ENCODE measurements around the gene ATP8B4.

Gene ATP8B4

DNA sequence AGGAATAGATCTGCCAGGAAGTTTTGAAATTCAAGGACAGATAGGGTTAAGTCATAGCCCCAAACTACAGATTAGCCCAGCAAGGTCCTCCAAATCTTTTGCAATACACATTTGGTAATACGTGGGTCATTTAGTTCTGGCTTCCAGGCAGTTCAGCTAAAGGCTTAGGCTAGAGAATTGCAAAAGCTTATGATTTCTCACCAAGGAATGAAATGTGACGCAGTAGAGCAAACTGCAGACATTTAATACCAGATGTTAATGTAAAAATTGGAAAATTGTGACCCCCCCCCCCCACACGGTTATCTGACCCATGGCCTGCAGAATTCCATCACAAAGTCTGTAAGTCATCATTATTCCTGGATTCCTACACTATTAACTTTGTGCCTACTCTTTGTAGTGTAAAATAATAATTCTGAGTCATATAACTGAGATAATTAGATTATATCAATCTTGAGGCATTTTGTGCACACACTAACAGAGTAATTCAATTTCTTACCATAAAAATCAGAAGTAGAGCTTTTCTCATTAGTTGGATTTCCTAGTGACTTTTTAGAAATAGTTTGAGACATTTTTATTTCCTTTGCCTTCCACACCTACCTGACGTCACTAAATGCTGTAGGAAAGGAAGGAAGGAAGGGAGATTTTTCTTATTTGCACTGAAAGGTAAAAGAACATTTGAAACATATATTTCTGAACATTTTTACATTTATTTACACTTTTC lies 263.0 kb downstream of the ATP8B4 start:
- POLR2A ChIA-PET: no interaction called here
- TF ChIP-seq PKNOX1 (IDR thresholded peaks at IDR 0.05) (no peak), L3MBTL2 (conservative IDR thresholded peaks at IDR 0.05) (no peak), HDGF (IDR thresholded peaks at IDR 0.05; ENCODE audit: borderline replicate concordance) (no peak), FOXA1 (IDR thresholded peaks at IDR 0.05) (no peak), FOXK2 (IDR thresholded peaks at IDR 0.05) (no peak), ELF4 (IDR thresholded peaks at IDR 0.05) (no peak), NFRKB (IDR thresholded peaks at IDR 0.05) (no peak), ZNF384 (IDR thresholded peaks at IDR 0.05) (no peak), ARNT (IDR thresholded peaks at IDR 0.05) (no peak), FOXM1 (IDR thresholded peaks at IDR 0.05; ENCODE audit: borderline replicate concordance) (no peak), CTBP1 (IDR thresholded peaks at IDR 0.05; ENCODE audit: borderline replicate concordance) (no peak), SUZ12 (IDR thresholded peaks at IDR 0.05) (no peak), TARDBP (IDR thresholded peaks at IDR 0.05) (no peak), BHLHE40 (IDR thresholded peaks at IDR 0.05; ENCODE audit: borderline replicate concordance) (no peak), SP1 (IDR thresholded peaks at IDR 0.05) (no peak)
- no peak for DNase-seq (ENCODE audit: extremely low spot score)
- CTCF ChIA-PET: no interaction called here

DNA sequence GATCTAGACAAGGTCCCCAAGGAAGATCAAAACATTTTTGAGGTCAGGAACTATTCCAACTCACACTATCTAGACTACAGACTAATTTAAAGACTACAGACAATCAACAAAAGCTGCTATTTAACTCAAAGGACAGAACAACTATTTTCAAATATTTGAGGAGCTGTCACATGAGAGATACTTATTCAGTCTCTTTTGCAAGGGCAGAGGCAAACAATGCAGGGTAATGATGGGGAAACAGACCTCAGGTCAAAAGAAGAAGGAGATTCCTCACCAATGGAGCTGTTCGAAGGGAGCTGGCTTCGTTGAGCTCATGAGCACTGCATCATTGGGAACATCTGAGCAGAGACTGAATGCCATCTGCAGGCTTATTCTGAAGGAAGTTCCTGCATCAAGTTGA lies 266.3 kb downstream of the ATP8B4 start:
- CTCF ChIA-PET: no interaction called here
- POLR2A ChIA-PET: no interaction called here
- TF ChIP-seq NFRKB (IDR thresholded peaks at IDR 0.05) (no peak), FOXK2 (IDR thresholded peaks at IDR 0.05) (no peak), ELF4 (IDR thresholded peaks at IDR 0.05) (no peak), FOXA1 (IDR thresholded peaks at IDR 0.05) (no peak), SUZ12 (IDR thresholded peaks at IDR 0.05) (no peak), LEF1 (IDR thresholded peaks at IDR 0.05; ENCODE audit: borderline replicate concordance) (no peak), PKNOX1 (IDR thresholded peaks at IDR 0.05) (no peak)
- no peak for DNase-seq (ENCODE audit: extremely low spot score)

DNA sequence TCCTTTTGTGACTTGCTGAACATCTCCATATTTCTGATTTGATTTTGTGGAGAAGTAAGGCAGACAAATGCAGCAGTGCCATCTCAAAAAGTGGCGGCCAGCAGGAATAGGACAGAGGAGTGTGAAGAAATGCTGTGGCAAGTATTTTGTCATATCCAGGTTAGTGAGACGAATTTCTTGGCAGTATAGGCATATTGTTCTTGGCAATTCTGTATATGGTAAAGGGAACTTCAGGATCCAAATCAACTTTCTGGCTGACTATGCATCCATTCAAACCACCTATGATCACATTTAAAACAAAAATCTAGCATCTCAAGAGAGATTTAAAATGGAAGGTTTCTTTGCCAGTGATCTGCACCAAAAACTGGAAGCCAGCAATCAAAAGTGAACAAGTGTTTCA lies 270.2 kb downstream of the ATP8B4 start:
- TF ChIP-seq LEF1 (IDR thresholded peaks at IDR 0.05; ENCODE audit: borderline replicate concordance): no peak
- TF ChIP-seq HDGF (IDR thresholded peaks at IDR 0.05; ENCODE audit: borderline replicate concordance): no peak
- TF ChIP-seq TARDBP (IDR thresholded peaks at IDR 0.05): no peak
- ChIA-PET CTCF (no interaction called here), POLR2A (no interaction called here)
- DNase-seq (ENCODE audit: extremely low spot score): no peak

GRCh38 chr15:49848282-49848724 lies 270.7 kb downstream of the ATP8B4 start:
- TF ChIP-seq TARDBP (IDR thresholded peaks at IDR 0.05): no peak
- ChIA-PET CTCF (no interaction called here), POLR2A (no interaction called here)
- DNase-seq (ENCODE audit: extremely low spot score): no peak

DNA sequence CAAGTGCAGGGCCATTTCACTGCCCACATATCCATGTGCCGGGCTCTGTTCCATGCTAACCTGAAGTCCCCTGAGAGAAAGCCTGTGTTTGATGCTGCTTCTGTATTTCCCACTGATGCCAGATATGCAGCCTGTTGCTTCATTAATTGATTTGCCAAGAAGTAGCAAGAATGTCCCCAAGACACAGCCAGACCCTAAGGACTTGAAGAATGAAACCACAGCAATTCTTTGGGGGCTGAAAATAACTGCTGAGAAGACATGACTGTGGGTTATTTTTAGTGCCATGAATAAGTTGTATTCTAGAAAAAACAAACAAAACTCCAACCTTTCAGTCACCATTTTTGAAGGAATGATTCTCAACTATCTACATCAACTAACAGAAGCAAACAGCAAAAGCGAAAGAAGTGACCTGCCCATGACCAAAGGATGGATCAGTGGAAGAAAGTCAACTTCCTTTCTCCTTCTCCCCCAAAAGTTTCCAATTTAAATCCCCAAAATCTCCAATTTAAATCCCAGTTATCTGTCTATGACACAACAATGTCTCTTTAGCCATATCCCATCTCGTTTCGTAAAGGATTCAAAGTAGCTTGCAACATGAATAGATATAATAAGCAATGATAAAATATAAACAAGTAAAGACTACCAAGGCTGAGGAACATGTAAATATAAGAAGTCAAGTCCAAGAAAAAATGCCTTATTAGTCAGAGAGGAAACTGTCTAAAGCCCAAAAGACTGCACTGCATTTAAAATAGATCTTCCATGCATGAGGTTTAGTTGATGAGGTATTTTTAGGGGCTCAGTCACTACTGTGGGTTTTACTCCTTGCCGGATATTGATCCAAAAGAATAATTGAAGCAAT lies 271.4 kb downstream of the ATP8B4 start:
- TF ChIP-seq HDGF (IDR thresholded peaks at IDR 0.05; ENCODE audit: borderline replicate concordance) (no peak), PKNOX1 (IDR thresholded peaks at IDR 0.05) (no peak), BHLHE40 (IDR thresholded peaks at IDR 0.05; ENCODE audit: borderline replicate concordance) (no peak), ARNT (IDR thresholded peaks at IDR 0.05) (no peak), SUZ12 (IDR thresholded peaks at IDR 0.05) (no peak), FOXK2 (IDR thresholded peaks at IDR 0.05) (no peak), L3MBTL2 (conservative IDR thresholded peaks at IDR 0.05) (no peak), TARDBP (IDR thresholded peaks at IDR 0.05) (no peak), FOXM1 (IDR thresholded peaks at IDR 0.05; ENCODE audit: borderline replicate concordance) (no peak), ELF4 (IDR thresholded peaks at IDR 0.05) (no peak)
- CTCF ChIA-PET: no interaction called here
- POLR2A ChIA-PET: no interaction called here

GRCh38 chr15:49844390-49844789 lies 274.6 kb downstream of the ATP8B4 start:
- CTCF ChIA-PET: no interaction called here
- TF ChIP-seq ARNT (IDR thresholded peaks at IDR 0.05): no peak
- TF ChIP-seq ELF4 (IDR thresholded peaks at IDR 0.05): no peak
- TF ChIP-seq SUZ12 (IDR thresholded peaks at IDR 0.05): no peak
- no peak for TF ChIP-seq FOXM1 (IDR thresholded peaks at IDR 0.05; ENCODE audit: borderline replicate concordance)
- no peak for TF ChIP-seq FOXA1 (IDR thresholded peaks at IDR 0.05)
- no peak for TF ChIP-seq CTBP1 (IDR thresholded peaks at IDR 0.05; ENCODE audit: borderline replicate concordance)
- TF ChIP-seq FOXK2 (IDR thresholded peaks at IDR 0.05): no peak
- no peak for TF ChIP-seq SP1 (IDR thresholded peaks at IDR 0.05)
- TF ChIP-seq LEF1 (IDR thresholded peaks at IDR 0.05; ENCODE audit: borderline replicate concordance): no peak
- TF ChIP-seq BHLHE40 (IDR thresholded peaks at IDR 0.05; ENCODE audit: borderline replicate concordance): no peak
- DNase-seq (ENCODE audit: extremely low spot score): no peak
- POLR2A ChIA-PET: no interaction called here

More for the DNA sequence above, 271.4 kb downstream of the ATP8B4 start:
- DNase-seq (ENCODE audit: extremely low spot score): no peak

Measured in HEK293T (cell line).